SH-SY5Y (cell line): ENCODE results near the gene CTSE.

Experiments
- GATA2 ChIP-seq: IDR thresholded peaks from 2 replicates; pipeline ENCODE4 v1.6.1; 2011; ENCODE audit warnings: mild to moderate bottlenecking, low read depth, low read length
- GATA3 ChIP-seq: IDR thresholded peaks from 2 replicates; pipeline ENCODE4 v1.6.1; 2011; ENCODE audit warnings: low read depth, mild to moderate bottlenecking, low read length, moderate library complexity

GRCh38 chr1:205977402-205978014 is 46.2 kb downstream of the CTSE start:
- TF ChIP-seq GATA2 (no peak), GATA3 (no peak)
